ENCODE measurements around the gene SLC16A12.
"Not testable (repeated sequence)": the region's sequence is repeated elsewhere in the genome, so short reads cannot be mapped to it uniquely, and the experiment has no call there.

SLC16A12 gene

DNA sequence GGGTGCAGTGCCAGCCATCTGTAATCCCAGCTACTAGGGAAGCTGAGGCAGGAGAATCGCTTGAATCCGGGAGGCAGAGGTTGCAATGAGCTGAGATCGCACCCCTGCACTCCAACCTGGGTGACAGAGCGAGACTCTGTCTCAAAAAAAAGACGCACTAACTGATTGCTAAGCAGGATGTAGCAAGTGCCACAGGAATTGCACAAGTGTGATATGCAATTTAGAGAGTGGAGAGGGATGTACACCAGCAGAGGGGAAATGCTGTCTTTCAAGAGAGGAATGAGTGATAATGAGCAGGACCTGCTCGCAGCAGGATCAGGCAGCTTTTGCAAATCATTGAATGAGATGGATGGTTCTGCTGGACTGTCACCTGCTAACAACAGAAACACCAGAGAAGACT is 13.3 kb upstream of the SLC16A12 start:
- no peak for DNase-seq

DNA sequence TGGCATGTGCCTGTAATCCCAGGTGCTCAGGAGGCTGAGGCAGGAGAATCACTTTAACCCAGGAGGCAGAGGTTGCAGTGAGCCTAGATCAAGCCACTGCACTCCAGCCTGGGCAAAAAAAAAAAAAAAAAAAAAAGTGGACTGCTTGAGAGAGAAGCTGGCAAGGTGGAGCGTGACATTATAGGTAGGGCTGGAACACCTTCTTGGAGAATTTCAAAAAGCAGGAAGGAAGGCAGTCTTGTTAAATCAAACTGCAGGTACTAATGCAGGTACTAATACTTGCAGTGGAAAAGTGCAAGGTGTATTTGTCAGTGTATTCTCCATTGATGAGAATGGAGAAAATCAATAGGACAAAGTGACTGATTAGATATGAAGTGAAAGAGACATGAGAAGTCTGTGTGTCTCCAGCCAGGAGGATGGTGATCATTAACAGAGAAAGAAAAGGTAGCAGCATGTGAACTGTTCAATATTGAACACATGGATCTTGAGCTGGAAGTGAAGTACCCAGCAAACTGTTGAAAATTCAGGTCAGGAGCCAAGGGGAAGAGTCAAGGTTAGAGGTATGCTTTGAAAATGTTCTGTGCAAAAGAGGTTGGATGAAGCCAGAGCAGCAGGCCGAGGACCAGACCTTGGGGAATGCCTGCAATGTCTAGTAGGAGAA is 12.6 kb upstream of the SLC16A12 start:
- DNase-seq: no peak

DNA sequence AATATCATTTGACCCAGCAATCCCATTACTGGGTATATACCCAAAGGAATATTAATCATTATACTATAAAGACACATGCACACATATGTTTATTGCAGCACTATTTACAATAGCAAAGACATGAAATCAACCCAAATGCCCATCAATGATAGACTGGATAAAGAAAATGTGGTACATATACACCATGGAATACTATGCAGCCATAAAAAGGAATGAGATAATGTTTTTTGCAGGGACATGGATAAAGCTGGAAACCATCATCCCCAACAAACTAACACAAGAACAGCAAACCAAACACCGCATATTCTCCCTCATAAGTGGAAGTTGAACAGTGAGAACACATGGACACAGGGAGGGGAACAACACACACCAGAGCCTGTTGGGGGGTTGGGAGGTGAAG is 11.3 kb upstream of the SLC16A12 start:
- not testable (repeated sequence) for DNase-seq

DNA sequence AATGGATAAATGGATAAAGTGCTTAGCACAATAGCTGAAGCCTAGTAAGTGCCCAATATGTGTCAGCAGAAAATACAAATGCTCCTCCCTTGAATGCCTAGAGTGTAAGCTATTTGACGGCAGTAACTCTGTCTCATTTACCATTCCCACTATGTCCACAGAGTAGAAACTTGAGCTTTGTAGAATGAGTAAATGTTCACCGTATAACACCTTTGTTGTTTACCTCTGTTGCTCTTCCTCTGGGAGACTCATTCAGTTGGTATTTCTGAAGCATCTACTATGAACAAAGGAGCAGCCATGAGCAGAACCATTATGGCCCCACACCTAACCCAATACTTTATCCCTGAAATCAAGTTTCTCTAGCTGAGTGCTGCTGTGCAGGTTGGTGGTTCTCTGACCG is 8.4 kb upstream of the SLC16A12 start:
- DNase-seq: no peak

DNA sequence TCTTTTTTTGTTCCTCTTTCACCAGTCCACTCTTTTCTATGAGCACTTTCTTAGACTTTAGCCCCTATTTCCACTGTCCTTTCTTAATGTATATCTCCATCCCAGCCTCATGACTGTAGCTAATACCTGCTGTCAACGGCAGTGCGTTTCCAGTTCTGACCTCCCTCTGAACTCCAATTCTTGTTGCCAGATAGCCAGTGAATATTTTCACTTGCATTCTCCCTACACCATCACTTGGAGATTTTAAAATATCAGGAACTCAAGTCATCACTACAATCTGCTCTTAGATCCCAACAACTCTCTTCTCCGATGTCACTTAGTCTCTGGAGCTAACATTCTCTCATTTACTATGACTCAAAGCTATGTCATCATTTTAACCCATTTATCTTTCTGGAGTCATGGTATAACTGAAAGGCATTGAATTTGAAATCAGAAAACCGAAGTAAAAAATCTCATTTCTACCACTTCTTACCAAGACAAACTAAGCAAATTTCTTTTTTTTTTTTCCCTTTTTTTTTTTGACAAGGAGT is 5.1 kb upstream of the SLC16A12 start:
- no peak for DNase-seq

DNA sequence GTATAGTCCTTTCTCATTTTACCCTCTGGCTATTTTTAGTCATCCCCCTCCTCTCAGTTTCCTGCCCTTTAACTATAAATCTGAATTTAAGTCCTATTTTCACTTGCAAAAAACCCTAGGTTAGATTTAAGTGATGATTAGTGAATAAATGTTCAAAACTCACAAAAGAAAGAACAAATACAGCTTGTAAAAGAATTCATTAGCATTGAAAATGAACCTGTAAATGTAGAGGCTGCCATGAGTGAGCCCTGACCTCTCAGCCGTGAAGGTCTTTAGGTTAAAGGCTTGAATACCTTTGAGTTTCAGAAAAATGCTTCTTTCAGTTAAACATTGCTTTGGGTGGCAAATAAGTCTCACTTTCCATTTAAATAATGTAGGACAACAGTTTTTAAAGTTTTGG is 2.0 kb upstream of the SLC16A12 start:
- DNase-seq: no peak

DNA sequence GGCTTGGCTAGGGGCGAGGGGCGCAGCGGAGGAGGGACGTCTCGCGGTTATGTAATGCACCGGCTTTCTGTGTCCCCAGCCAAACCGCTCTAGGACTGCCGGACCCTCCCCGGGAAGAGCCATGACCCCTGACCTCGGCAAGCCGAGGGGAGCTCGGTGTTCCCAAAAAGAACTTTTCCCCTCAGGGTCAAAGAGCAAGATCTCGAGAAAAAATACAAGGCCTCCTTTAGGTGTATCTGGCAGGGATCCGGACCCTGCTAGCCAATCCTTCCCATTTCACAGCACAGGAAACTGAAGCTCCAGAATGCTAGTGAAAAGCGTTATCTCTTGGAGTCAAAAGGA is 590 bp upstream of the SLC16A12 start:
- DNase-seq: no peak

DNA sequence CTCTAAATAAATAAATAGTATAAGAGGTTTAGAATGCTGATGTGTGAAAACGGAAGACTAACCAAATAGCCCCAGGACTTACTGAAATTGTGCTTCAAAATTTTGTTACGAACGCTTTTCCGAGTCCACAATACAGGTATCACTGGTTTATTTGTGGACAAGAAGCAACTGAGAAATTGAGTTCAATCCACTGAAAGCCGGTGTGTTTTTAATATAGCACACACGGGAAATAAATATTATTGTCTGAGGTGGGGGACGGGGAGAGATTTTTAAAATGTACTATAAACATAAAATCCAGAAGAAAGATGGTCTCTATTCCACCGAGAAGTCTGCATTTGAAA is 598 bp downstream of the SLC16A12 start:
- DNase-seq: no peak

DNA sequence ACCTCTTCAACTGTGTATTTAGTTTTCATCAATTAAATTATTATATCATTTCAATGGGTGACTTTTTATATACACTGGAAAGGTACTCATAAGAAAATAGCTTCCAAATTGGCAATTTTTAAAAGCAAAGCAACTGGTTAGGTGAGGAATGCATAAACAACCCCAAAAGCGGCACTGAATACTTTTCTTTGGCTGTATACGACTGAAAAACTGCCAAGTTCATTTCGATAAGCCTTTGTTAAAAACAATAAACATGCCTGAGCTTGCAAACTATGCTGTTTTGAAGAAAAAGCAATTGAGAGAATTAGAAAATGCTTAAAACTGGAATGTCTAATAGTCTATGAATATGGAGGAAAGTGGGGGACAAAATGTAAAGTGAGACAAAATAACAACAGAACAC is 2.9 kb downstream of the SLC16A12 start:
- no peak for DNase-seq

DNA sequence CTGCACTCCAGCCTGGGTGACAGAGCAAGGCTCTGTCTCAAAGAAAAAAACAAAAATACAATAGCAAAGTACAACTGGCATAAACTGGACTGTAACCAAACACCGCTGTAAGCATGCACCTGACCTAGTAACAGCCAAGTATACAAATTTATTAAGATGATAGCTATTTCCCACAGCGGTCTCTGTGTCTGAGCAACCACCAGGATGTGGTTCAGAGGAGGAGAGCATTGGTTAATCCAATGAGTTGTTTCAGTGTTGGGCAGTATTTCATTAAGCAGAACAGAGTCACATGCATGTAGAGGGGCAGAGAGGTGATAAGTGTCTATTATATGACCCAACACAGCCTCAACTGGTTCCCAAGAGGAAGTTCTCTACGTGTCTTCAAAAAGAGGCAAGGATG is 4.0 kb downstream of the SLC16A12 start:
- DNase-seq: no peak

DNA sequence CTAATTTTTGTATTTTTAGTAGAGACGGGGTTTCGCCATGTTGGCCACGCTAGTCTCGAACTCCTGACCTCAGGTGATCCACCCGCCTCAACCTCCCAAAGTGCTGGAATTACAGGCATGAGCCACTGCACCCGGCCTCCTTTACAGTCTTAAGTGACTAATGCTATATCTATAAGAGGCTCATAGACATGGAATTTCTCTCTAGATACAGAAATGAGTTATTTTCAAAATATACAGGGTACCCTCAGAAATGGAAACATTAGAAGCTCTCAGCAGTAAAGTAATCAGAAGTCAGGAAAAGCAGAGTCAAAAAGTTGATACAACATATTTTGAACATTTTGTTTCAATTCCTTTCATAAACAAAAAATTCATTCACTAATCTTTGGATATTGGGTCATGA is 5.7 kb downstream of the SLC16A12 start:
- DNase-seq: not testable (repeated sequence)

DNA sequence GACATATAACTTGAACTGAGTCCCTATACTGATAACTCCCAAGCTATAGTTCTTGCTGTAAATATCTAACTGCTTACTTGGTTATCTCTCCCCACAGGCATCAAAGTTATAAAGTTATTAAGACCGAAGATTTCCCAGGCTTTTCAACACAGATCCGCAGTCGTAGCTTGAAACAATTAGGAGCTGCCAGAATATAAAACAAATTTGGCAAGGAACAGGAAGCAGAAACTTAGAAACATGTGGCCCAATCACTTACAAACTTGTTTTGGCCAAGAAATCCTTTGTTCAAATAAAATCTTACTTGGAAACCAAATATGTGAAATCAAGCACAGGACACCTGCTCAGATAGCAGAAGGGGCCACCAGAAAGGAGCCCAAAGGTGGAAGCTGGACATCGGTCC is 9.0 kb downstream of the SLC16A12 start:
- DNase-seq: no peak

DNA sequence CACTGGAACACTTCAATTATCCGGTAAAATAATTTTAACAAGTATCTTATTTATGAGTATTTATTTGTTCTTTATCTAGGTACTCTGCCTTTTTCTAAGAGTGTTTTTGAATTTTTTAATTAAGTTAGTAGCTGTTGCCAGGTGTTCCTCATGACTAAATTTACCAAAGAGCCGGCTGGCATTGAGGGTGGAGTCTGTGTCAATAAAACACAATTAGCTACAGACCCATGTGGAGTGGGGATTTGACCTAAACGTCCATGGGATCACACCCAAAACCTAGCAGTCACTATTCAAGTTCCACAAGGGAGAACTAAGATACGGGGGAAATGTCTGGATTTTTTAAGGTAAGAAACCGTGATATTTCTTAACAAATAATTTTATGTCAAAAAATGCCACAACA is 9.8 kb downstream of the SLC16A12 start:
- DNase-seq: no peak

DNA sequence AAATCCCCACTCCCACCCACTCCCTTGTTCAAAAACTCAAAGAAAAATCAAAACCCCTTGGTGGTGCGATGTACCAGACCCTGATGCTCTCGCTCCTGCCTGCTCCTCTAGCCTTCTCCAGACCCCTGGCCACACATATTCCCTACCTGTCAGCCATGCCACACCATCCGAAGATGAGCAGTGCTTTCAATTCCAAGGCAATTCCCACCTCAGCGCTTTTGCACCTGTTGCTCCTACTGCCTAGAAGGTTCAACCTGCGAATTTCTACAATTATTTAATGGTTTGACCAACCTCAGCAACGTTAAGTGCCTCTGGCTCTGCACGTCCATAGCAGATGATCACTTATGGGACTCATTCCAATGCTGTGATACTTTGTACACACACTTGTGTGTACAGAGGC is 11.1 kb downstream of the SLC16A12 start:
- no peak for DNase-seq

DNA sequence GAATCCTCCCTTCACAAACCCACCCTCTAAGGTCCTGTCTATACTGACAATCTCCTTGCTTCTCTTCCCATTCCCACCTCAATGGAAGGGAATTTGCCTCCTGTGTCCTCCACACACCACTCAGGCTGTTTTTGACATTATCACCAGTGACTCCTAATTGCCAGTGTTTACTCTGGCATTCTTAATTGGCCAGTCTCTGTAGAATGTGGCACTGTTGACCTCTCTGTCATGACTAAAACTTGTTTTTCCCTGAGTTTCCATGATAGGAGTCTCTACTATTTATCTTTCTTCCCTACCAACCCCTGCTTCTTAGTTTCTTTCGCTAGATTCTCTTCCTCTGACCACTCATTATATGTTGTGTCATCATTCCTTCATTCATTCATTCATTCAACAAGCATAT is 12.1 kb downstream of the SLC16A12 start:
- no peak for DNase-seq

DNA sequence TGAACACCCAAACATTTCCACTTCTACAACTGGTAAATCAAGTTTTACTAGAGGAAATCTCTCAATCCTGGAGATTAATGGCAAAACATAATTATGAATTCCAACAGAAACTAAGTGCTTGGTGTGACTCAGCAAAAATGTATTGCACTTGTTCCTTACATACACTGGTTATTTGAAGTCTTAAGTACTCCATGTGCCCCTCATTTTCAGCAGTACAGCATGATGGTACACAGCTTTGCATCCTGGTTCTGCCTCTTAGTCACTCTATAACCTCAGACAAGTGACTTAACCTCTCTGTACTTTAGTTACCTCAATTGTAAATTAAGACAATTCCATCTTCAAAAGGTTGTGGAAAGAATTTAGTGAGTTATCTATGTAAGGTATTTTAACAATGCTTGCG is 12.9 kb downstream of the SLC16A12 start:
- DNase-seq: no peak

DNA sequence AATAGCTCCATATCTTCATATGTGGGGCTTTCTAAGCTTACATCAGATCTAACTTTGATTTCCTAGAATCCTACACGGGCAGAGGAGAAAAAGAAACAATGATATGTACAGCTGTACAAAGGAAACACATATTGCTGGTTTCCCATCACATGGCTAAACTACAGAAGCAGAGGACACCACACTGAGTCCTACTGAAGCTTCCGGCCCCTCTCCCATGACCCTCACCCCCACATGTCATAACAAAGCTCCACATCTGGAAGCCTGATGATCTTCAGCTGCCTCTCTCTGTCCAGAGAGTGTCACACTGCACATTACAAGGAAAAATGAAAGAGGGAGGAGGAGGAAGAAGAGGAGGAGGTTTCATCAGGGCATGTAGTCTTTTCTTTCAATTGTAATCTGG is 14.0 kb downstream of the SLC16A12 start:
- DNase-seq: no peak

DNA sequence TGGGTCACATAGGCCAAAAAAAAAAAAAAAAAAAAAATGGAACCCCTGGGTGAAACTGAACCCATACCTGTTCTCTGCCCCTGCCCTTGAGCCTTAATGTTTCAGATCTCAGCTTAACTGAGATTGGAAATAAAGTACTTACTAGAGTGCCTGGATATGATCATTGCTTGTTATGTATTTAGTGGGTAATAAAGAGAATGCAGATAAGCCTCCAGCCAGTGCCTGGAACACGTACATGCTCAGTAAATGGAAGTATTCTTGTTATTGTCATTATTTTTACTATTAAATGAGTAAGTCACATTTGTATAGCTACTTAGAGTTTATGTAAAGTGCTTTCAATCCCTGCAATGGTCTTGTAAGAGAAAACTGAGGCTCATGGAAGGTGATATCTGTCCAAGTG is 14.7 kb downstream of the SLC16A12 start:
- DNase-seq: no peak

DNA sequence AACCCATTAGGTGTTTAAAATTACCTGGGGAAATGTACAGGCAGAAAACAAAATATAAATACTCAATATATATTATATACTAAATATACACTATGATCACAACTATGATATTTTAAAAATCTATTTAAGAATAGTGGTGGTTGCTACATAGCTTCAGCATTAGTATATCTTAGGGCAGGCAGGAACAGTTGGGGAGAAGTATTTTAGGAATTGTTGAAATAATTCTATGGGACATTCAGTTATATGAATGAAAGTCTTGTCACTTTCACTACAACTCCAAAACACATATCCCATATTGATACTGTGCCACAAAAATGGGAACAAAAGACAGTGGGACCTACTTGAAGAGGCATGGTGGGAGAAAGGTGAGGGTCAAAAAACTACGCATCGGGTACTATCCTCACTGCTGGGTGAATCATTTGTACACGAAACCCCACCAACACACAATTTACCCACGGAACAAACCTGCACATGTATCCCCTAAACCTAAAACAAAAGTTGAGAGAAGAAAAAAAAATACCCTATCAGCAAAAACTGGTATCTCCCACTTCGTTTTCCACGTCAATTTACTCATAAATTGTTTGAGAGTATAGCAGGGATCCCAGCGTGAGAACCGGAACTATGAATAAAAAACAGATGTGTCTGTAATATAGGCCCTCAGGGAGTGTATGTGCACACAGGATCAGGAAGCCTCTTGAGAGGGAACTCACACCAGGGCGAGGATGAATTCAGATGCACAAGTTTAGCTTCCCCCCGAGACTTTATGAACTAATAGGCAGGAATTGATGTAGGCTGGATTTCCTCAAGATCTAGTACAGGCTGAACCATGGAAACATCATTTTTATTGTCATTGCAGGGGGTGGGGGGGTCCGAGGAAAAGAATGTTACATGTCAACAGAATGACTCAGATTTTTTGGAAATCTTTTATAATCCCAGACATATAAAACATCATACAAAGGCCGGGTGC is 16.2 kb downstream of the SLC16A12 start:
- DNase-seq: no peak

DNA sequence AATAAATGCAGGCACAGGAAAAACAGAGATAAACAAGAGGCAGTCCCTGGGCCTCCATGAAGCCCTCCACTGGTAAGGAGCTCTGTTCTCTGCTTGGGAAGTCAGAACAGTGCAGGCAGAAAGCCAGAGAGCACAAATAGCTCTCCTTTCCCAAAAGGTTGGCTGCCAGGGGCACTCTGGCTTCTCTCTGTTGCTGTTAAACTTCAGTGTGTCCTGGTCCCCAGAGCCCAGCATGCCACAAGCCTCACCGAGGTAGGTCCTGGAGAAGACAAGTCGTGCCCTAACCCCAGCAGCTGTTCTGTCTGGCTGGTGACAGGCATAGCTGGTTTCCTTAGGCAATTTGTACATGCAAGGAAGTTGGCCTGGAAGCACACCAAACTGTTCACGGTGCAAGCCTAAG is 17.3 kb downstream of the SLC16A12 start:
- DNase-seq: no peak

DNA sequence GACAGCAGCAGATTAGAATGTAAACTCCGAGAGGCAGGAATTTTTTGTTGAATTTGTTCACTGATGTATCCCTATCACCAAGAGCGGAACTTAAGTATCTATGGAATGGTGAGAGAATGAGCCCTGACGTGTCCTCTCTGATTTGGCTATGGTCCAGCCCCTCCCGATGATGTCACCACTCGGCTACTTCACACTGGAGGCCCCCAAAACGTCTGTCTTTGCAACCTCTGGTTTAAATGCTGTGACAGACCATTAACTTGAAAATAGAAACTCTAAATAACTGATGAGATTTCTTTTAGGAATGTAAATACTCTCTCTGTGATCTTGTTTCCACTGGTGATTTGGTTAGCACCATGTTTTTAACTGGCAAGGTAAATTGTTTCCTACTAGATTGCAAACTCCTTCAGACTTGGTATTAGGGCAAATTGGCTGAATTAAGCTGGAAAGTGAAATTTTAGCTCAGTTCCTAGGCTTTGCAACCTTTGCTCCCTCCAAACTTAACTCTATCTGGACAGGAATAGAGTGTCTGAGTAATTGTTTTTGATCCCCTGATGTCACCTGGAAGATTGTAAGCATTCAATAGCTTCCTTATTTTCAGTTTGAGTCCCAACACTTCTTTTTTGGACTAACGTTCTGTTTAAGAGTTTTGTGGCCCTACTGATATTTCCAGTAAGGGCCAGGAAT is 19.1 kb downstream of the SLC16A12 start:
- DNase-seq: no peak

DNA sequence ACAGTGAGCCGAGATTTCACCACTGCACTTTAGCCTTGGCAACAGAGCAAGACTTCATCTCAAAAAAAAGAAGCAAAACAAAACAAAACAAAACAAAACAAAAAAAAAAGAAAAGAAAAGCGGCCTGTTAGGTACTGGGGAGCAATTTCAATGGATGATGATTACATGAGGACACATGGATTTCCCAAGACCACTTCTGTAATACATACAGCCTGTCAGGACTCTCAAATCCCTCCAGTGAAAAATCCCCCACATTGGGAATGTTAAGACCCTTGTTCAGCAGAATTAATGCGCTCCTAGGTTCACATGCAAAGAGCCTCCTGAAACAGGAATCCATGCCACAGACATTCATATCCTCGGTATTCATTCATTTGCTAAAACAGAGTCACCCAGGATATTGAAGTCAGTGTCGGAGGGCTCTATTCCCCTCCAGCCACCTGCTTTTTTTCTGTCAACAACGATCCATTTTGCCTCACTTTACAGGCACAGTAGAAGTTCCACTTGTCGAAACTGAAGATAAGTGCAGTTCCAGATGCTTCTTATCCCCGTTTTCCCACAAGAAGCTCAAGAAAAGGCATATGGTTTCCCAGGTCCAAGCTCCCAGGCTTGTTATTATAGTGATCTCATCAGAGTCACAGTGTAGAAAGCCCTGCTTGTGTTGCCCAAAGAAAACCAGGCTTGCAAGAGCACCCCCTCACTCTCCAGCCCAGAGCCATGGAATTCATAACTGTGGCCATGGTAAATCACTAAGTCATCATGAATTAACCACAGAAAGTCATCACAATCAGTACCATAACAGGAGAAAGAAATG is 20.2 kb downstream of the SLC16A12 start:
- no peak for DNase-seq

DNA sequence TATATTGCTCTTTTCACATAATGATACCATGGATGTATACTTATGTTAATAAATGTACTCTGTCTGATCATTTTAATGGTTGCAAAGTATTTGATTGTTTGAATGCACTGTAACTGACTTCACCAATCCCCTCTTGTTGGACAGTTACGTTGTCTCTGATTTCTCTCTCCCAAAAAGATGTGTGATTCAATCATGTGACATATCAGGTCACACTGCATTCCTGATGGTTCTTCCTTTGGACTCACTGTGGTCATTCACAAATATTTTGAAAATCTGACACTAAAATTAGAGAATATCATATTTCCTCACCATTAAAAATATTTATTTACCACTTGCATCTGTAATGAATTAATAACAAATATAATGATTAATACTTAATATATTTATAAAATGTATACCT is 22.2 kb downstream of the SLC16A12 start:
- no peak for DNase-seq
